Effector memory CD8-positive, alpha-beta T cell (primary cell): Measurements from ENCODE around the gene DDX11.
"Not testable (repeated sequence)": the region's sequence is repeated elsewhere in the genome, so short reads cannot be mapped to it uniquely, and the experiment has no call there.

ENCODE experiments used
- ATAC-seq: fragments of 150-1000 bp; cut with Tn5 transposase; replicated peaks from 2 replicates; pipeline ENCODE4 v1.10.0; 2021; ENCODE audit warnings: mild to moderate bottlenecking, moderate library complexity
- DNase-seq, 3 experiments: peaks; one replicate each; pipeline ENCODE4 v3.0.0; 2021
- H3K27ac Mint-ChIP-seq, 2 donors: one replicate each; pipeline ENCODE4 v1.8.0; 2022; ENCODE audit warnings: mild to moderate bottlenecking in 2 of 2, mixed read lengths in 2 of 2, moderate library complexity in 2 of 2
- H3K27me3 Mint-ChIP-seq, 2 donors: one replicate each; pipeline ENCODE4 v1.8.0; 2022; ENCODE audit warnings: mixed read lengths in 2 of 2
- H3K36me3 Mint-ChIP-seq: one replicate; pipeline ENCODE4 v1.8.0; 2022; ENCODE audit warnings: mild to moderate bottlenecking, moderate library complexity, mixed read lengths; ENCODE audit not compliant: insufficient read depth
- H3K4me1 Mint-ChIP-seq, 2 donors: one replicate each; pipeline ENCODE4 v1.8.0; 2022; ENCODE audit warnings: low read depth in 2 of 2, mixed read lengths in 2 of 2
- H3K4me3 Mint-ChIP-seq, 2 donors: one replicate each; pipeline ENCODE4 v1.8.0; 2022; ENCODE audit warnings: mild to moderate bottlenecking in 2 of 2, mixed read lengths in 2 of 2, moderate library complexity in 2 of 2
- H3K9me3 Mint-ChIP-seq, 2 donors: one replicate each; pipeline ENCODE4 v1.8.0; 2022; ENCODE audit warnings: mixed read lengths in 2 of 2

Gene DDX11

DNA sequence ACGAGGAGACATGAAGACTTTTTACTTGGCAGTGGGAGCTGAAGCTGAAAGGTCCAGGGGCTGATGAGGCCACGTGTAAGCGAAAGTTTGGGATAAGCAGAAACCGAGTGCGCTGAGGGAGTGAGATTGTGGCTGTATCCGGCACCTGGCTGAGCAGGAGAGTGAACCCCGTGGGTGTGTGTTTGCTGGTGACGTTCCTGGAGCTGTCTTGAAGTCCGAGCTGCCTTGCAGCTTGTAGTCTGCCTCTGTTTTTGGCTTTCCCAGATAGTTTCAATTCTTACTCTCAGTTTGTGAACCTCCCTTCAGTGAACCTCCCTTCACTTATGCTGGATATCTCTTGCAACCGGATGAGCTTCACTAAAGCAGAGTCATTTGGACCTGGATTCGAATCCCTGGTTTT, 2.5 kb downstream of the DDX11 start:
- H3K4me3 Mint-ChIP-seq: not testable (repeated sequence)

DNA sequence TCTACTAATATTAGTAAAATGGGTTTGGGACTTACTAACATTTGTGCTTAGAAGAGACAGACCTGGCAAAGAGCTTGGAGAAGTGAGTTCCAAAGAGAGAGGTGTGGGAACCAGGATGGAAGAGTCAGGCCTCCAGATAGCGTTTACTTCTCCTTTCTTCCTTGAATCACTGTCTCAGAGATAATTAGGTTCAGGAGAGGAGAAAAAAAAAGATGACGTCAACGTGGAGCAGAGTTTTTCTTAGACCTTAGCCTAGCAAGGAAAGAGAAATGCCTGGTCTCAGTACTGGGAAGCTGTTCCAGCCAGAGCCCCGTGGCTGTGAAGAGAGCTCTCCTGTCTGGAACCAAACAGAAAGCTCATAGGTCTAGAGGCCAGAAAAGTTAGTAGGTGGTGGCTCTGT, 3.4 kb downstream of the DDX11 start:
- peaks cover 23% of the 10 kb centered on the region for H3K36me3 Mint-ChIP-seq
- H3K4me3 Mint-ChIP-seq, DNase-seq, ATAC-seq, H3K9me3 Mint-ChIP-seq, H3K27me3 Mint-ChIP-seq: not testable (repeated sequence)
- peaks cover 24 to 33% of the 10 kb centered on the region in 2 donors for H3K4me1 Mint-ChIP-seq
- H3K27ac Mint-ChIP-seq: peak overlapping the region in 1 of 2 donors; percentile 44

More for the DNA sequence above, 2.5 kb downstream of the DDX11 start:
- H3K27ac Mint-ChIP-seq, H3K27me3 Mint-ChIP-seq, DNase-seq, ATAC-seq, H3K9me3 Mint-ChIP-seq: not testable (repeated sequence)
- H3K36me3 Mint-ChIP-seq: peaks cover 23% of the 10 kb centered on the region
- H3K4me1 Mint-ChIP-seq: peaks cover 24 to 31% of the 10 kb centered on the region in 2 donors

DNA sequence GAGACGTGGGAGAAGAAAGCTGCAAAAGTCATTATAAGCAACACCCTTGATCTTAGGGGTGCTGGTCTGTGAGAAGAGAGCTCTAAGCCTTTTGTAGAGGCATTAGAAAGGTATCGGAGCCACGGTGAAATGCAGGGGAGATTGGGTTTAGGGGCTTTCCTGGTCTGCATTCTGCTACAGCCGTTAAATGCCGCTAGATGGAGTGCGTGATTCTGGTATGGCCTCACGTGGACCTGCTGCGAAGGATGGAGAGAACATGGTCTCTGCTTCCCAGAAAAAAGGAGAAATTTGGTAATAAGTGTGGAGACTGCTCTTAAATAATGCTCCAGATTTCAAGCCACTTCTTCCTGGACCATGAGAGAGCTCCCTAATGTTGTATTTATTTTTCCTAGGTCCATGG, 4.3 kb downstream of the DDX11 start:
- not testable (repeated sequence) for H3K27me3 Mint-ChIP-seq, H3K9me3 Mint-ChIP-seq, H3K27ac Mint-ChIP-seq, DNase-seq, H3K4me3 Mint-ChIP-seq, ATAC-seq
- H3K36me3 Mint-ChIP-seq: peaks cover 23% of the 10 kb centered on the region
- peaks cover 22 to 31% of the 10 kb centered on the region in 2 donors for H3K4me1 Mint-ChIP-seq

DNA sequence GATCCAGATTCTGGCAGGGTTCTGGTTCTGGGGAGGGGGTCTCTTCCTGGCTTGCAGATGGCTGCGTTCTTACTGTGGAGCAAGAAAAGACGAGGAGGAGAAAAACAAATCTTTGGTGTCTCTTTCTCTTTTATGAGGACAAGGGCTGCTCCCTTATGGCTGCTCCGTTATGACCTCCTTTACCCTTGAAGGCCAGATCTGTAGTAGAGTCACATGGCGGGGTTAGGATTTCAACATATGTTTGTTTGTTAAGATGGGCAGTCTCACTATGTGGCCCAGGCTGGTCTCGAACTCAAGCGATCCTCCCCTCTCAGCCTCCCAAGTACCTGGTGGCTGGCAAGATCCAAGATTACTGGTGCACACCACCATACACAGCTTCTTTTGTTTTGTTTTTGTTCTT, 5.8 kb downstream of the DDX11 start:
- H3K27ac Mint-ChIP-seq, ATAC-seq, H3K27me3 Mint-ChIP-seq, DNase-seq, H3K9me3 Mint-ChIP-seq, H3K4me3 Mint-ChIP-seq: not testable (repeated sequence)
- Mint-ChIP-seq H3K4me1 (peaks cover 12 to 18% of the 10 kb centered on the region in 2 donors), H3K36me3 (peaks cover 11% of the 10 kb centered on the region)

DNA sequence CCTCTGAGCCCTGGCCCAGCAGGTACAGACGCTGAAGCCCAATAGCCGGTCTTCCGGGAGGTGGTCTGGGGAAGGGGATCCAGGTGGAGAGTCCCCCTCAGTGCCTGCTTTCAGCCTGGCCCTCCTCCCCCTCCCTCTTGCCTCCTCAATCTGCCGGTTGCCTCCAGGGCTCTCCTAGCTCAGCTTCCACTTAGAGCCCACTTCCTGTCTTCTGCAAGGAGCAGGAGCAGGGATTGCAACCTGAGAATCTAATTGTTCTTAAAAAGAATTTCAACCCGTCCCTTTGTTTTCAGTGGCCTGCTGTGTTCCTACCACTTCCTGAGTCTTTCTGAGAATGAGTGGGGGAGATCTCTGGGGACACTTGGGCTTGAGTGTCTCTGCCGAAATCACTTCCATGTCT, 6.6 kb downstream of the DDX11 start:
- Mint-ChIP-seq H3K4me1 (peaks cover 11 to 15% of the 10 kb centered on the region in 2 donors), H3K36me3 (peaks cover 14% of the 10 kb centered on the region), H3K27ac (peak overlapping the region; percentile 3 to 85)
- H3K4me3 Mint-ChIP-seq, H3K9me3 Mint-ChIP-seq, H3K27me3 Mint-ChIP-seq, DNase-seq, ATAC-seq: not testable (repeated sequence)

DNA sequence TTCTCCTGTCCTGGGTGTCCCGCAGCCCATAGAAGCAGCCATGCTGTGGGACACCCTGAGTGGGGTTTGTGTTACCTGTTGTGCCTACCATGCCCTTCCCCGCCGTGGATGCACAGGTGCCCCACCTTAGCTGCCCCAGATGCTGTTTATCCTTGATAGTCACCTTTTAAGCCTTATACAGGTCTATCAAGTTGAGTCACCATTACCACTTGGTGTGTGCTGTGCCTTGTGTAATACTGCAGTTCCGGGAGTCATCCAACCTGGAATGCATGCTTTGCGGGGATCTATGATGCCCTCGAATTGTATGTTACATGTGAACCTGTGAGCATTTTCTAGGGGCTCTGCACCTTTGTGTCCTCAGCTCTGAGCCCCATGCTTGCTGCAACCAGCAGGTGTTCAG, 7.6 kb downstream of the DDX11 start:
- not testable (repeated sequence) for H3K27me3 Mint-ChIP-seq, H3K9me3 Mint-ChIP-seq, H3K27ac Mint-ChIP-seq, DNase-seq, ATAC-seq, H3K4me3 Mint-ChIP-seq
- Mint-ChIP-seq H3K36me3 (peaks cover 15% of the 10 kb centered on the region), H3K4me1 (peaks cover 6 to 11% of the 10 kb centered on the region in 2 donors)

DNA sequence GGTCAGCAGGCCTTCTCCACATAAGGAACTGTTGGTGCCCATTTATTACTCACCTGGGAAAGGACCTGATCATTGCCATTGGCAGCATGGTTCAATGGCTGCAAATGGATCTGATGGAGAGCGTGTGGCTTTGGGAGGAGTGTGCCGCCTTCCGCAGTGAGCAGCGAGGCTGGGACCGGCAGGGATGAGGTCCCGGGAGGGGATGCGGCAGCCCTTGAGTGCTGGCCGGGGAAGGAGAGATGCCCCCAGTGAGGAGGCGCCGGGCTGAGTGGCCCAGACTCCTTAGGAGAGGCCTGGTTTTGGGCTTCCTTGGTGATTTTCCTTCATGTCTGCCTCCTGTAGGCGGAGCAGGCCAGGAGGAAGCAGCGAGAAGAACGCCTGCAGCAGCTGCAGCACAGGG, 10.6 kb downstream of the DDX11 start:
- not testable (repeated sequence) for ATAC-seq, DNase-seq

DNA sequence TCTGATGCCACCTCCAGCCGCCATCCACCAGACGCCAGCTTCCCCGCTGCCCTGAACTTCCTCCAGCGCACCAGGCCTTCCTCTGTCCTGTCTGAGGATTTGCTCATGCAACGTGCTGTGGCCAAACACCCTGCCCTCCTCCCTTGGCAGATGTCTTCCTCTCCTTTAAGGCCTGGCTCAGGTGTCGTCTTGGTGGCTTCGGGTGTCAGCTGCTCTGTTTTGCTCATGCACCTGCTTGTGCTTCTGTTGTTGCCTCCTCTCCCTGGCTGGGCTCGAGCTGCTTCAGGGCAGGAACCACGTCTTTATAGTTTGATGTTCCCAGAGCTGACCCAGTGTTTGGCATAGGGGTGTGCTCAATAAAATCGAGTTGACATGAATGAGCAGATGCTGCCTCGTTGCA, 12.4 kb downstream of the DDX11 start:
- not testable (repeated sequence) for DNase-seq, H3K27ac Mint-ChIP-seq, H3K27me3 Mint-ChIP-seq, H3K9me3 Mint-ChIP-seq, H3K4me1 Mint-ChIP-seq, H3K4me3 Mint-ChIP-seq
- peak; percentile 66 for ATAC-seq
- peaks cover 15% of the 10 kb centered on the region for H3K36me3 Mint-ChIP-seq

More for the DNA sequence above, 10.6 kb downstream of the DDX11 start:
- H3K36me3 Mint-ChIP-seq: peaks cover 22% of the 10 kb centered on the region
- H3K4me3 Mint-ChIP-seq, H3K9me3 Mint-ChIP-seq, H3K4me1 Mint-ChIP-seq, H3K27me3 Mint-ChIP-seq: not testable (repeated sequence)
- peak overlapping the region in 1 of 2 donors; percentile 44 for H3K27ac Mint-ChIP-seq

DNA sequence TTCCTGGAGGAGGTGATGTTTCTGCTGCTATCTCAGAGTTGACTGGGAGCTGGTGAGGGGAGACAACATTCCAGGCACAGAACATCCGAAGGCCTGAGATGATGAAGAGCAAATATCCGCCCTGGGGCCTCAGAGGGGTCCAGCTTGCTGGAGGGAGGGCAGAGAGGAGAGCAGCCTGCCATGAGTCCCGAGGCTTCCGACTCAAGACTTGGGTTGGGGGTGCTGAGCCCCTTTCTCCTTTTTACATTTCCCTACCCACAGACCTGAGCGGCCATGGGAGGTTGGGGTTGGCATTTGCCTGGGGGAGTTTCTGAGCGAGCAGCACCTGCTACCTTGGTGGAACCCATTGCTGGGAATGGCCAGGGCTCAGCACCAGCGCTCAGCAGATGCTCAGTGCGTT, 13.8 kb downstream of the DDX11 start:
- not testable (repeated sequence) for H3K27me3 Mint-ChIP-seq, H3K4me1 Mint-ChIP-seq, ATAC-seq, H3K27ac Mint-ChIP-seq, H3K4me3 Mint-ChIP-seq, DNase-seq, H3K9me3 Mint-ChIP-seq
- H3K36me3 Mint-ChIP-seq: peaks cover 22% of the 10 kb centered on the region

DNA sequence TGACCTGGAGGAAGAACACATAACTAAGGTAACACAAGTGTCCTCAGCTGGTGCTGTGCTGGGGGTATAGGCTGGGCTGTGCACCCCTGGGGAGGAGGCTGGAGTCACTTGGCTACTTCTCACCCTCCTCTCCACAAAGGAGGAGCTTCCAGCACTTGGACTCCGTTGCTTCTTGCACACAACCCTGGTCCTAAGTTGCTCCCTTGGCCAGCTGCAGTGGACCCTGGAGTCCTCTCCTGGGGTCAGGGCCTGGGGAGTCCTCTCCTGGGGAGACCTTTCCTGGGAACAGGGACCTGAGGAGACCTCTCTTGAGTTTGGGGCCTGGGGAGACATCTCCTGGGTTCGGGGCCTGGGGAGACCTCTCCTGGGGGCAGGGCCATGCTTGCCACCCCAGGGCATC, 14.3 kb downstream of the DDX11 start:
- not testable (repeated sequence) for H3K9me3 Mint-ChIP-seq, H3K27me3 Mint-ChIP-seq, DNase-seq, H3K4me3 Mint-ChIP-seq, ATAC-seq, H3K4me1 Mint-ChIP-seq
- Mint-ChIP-seq H3K36me3 (peaks cover 25% of the 10 kb centered on the region), H3K27ac (peak overlapping the region in 1 of 2 donors; percentile 15)

DNA sequence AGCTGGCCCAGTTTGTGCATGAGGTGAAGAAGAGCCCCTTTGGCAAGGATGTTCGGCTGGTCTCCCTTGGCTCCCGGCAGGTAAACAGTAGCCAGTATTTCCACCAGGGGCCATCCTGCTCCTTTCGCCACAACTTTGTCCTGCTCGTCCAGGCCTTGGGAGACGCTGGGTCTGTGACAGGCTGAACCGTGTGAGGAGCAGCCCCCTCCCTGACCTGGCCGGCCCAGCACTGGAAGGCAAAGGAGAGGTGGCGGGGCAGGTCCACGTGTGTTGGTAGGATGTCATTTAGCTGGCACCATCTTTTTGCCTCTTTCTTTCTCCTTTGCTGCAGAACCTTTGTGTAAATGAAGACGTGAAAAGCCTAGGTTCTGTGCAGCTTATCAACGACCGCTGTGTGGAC, 15.4 kb downstream of the DDX11 start:
- DNase-seq: no peak
- H3K27me3 Mint-ChIP-seq: no peaks in the 10 kb centered on the region
- H3K9me3 Mint-ChIP-seq: no peaks in the 10 kb centered on the region
- peaks cover 33% of the 10 kb centered on the region for H3K36me3 Mint-ChIP-seq
- H3K4me3 Mint-ChIP-seq: no peak overlapping the region
- H3K4me1 Mint-ChIP-seq: no peaks in the 10 kb centered on the region
- no peak overlapping the region for H3K27ac Mint-ChIP-seq
- ATAC-seq: no peak

DNA sequence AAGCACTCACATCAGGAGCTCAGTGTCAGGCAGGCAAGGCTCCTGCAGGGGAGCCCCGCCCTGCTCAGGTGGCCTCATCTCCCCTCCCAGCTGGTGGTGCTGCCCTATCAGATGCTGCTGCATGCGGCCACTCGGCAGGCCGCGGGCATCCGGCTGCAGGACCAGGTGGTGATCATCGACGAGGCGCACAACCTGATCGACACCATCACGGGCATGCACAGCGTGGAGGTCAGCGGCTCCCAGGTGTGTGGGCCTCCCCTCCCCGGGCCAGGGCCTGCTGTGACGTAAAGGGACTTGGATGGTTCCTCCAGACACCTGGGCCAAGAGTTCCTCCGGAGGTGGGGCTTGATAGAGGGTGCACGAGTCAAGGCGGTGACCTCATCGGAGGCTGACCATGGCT, 18.0 kb downstream of the DDX11 start:
- not testable (repeated sequence) for DNase-seq, H3K4me3 Mint-ChIP-seq, H3K9me3 Mint-ChIP-seq, H3K27ac Mint-ChIP-seq, H3K4me1 Mint-ChIP-seq, H3K27me3 Mint-ChIP-seq, ATAC-seq
- peaks cover 38% of the 10 kb centered on the region for H3K36me3 Mint-ChIP-seq

DNA sequence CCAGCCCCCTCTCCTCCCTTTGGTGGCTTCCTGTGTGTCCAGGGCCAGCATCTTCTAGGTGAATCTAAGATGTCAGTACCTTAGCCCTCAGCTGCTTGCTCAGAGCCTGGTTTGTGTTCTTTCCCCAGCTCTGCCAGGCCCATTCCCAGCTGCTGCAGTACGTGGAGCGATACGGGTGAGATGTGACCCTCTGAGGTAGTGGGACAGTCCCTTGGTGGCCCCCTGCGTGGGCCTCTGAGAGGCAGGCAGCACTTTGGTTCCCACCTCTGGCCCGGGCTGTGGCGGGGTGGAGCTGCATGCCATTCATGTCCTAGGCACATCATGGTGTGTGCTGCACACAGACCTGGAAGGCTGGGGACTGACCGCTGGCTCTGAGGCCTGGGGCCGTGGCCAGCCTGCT, 19.1 kb downstream of the DDX11 start:
- H3K27ac Mint-ChIP-seq: peak overlapping the region in 1 of 2 donors; percentile 26
- H3K4me1 Mint-ChIP-seq, ATAC-seq, DNase-seq, H3K4me3 Mint-ChIP-seq, H3K9me3 Mint-ChIP-seq, H3K27me3 Mint-ChIP-seq: not testable (repeated sequence)
- peaks cover 38% of the 10 kb centered on the region for H3K36me3 Mint-ChIP-seq

DNA sequence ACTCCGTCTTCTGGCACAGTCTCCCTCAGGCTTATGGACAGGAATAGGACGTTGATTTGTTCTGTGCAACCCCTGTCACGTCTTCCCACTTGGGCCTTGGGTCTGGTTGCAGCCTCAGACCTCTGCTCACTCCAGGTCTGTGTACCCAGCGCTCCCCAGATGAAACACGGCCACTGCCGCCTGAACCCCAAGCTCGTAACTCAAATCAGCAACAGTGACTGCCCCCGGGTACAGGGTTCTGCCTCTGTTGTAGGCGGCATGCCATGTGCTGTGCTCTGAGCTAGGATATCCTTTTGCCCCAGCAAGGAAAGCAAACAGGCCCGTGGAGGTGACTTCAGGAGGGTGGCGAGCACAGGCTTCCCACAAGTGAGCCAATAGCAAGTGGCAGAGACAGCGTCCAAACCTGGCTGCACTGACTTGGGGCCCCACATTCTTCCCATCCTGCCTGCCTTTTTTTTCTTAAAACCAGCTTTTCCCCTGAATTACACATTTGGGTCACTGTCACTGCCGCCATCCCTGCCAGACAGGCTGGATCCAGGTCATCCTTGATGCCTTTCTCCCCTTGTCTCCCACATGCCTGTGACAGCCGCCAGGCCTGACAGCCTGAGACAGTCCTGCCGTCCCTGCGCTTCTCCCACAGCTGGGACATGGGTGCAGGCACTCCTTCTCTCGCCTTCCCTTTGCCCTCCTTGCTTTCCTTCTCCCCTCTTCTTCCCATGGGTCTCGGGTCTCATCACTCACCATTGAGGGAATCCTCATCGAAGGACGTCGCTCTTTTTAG, 21.6 kb downstream of the DDX11 start:
- DNase-seq, ATAC-seq, H3K4me1 Mint-ChIP-seq, H3K27me3 Mint-ChIP-seq, H3K9me3 Mint-ChIP-seq, H3K4me3 Mint-ChIP-seq: not testable (repeated sequence)
- Mint-ChIP-seq H3K27ac (peak overlapping the region in 1 of 2 donors; percentile 81), H3K36me3 (peaks cover 41% of the 10 kb centered on the region)
